Mesothelial cell of epicardium (in vitro differentiated cells): Measurements from ENCODE around the gene MPP4. TPM values are rescaled to one million over a fixed set of nuclear protein-coding genes. Genes with fewer than 3 reads are reported as not detected.
"Not testable (repeated sequence)": the region's sequence is repeated elsewhere in the genome, so short reads cannot be mapped to it uniquely, and the experiment has no call there.

Experiments used
- DNase-seq, 2 experiments: peaks; one replicate each; pipeline ENCODE4 v3.0.0; 2021; ENCODE audit warnings: low spot score in 2 of 2; ENCODE audit not compliant: unreplicated experiment in 2 of 2
- H3K27ac Mint-ChIP-seq: 2 replicates; pipeline ENCODE4 v1.8.0; 2021; ENCODE audit warnings: mixed read lengths
- H3K27me3 Mint-ChIP-seq: 2 replicates; pipeline ENCODE4 v1.8.0; 2021; ENCODE audit warnings: low read depth, mixed read lengths
- H3K36me3 Mint-ChIP-seq: 2 replicates; pipeline ENCODE4 v1.8.0; 2021; ENCODE audit warnings: mixed read lengths
- H3K4me1 Mint-ChIP-seq: 2 replicates; pipeline ENCODE4 v1.8.0; 2021; ENCODE audit warnings: mixed read lengths
- H3K4me3 Mint-ChIP-seq: 2 replicates; pipeline ENCODE4 v1.8.0; 2021; ENCODE audit warnings: mild to moderate bottlenecking, moderate library complexity, mixed read lengths
- H3K9me3 Mint-ChIP-seq: 2 replicates; pipeline ENCODE4 v1.8.0; 2021; ENCODE audit warnings: mixed read lengths
- total RNA-seq: library from RNA; stranded (reverse); gene quantifications from 3 replicates; pipeline ENCODE4 v1.2.1, GENCODE V29; 2021
- TF ChIP-seq, protein P1 (sequence below): fragments of 200-600 bp; sonication (generic); IDR thresholded peaks from one replicate; pipeline ENCODE4 v1.5.0; 2021; ENCODE audit warnings: antibody characterized with exemption; ENCODE audit not compliant: unreplicated experiment

Gene MPP4
- total RNA-seq, 1 donor from 2014 or later: 0.27 TPM

GRCh38 chr2:201673546-201673945 is 24.9 kb downstream of the MPP4 start:
- Mint-ChIP-seq H3K27me3 (no peaks in the 10 kb centered on the region), H3K36me3 (no peaks in the 10 kb centered on the region), H3K27ac (no peak overlapping the region), H3K9me3 (peaks cover 8% of the 10 kb centered on the region), H3K4me1 (no peaks in the 10 kb centered on the region), H3K4me3 (no peak overlapping the region)
- TF ChIP-seq, protein P1, sequence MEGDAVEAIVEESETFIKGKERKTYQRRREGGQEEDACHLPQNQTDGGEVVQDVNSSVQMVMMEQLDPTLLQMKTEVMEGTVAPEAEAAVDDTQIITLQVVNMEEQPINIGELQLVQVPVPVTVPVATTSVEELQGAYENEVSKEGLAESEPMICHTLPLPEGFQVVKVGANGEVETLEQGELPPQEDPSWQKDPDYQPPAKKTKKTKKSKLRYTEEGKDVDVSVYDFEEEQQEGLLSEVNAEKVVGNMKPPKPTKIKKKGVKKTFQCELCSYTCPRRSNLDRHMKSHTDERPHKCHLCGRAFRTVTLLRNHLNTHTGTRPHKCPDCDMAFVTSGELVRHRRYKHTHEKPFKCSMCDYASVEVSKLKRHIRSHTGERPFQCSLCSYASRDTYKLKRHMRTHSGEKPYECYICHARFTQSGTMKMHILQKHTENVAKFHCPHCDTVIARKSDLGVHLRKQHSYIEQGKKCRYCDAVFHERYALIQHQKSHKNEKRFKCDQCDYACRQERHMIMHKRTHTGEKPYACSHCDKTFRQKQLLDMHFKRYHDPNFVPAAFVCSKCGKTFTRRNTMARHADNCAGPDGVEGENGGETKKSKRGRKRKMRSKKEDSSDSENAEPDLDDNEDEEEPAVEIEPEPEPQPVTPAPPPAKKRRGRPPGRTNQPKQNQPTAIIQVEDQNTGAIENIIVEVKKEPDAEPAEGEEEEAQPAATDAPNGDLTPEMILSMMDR: no peak
- DNase-seq: no peak

- DNase-seq, H3K4me3 Mint-ChIP-seq, H3K27me3 Mint-ChIP-seq, H3K27ac Mint-ChIP-seq, H3K36me3 Mint-ChIP-seq, H3K9me3 Mint-ChIP-seq, H3K4me1 Mint-ChIP-seq: not testable (repeated sequence)
Measured at GRCh38 chr2:201671205-201671604, 27.2 kb downstream of the MPP4 start.

- no peaks in the 10 kb centered on the region for H3K36me3 Mint-ChIP-seq
- DNase-seq: no peak
- no peaks in the 10 kb centered on the region for H3K4me1 Mint-ChIP-seq
- no peak overlapping the region for H3K4me3 Mint-ChIP-seq
- no peaks in the 10 kb centered on the region for H3K27me3 Mint-ChIP-seq
- H3K9me3 Mint-ChIP-seq: peaks cover 8% of the 10 kb centered on the region
- TF ChIP-seq, protein P1: no peak
- H3K27ac Mint-ChIP-seq: no peak overlapping the region
Measured at GRCh38 chr2:201669865-201670264, 28.6 kb downstream of the MPP4 start.

DNA sequence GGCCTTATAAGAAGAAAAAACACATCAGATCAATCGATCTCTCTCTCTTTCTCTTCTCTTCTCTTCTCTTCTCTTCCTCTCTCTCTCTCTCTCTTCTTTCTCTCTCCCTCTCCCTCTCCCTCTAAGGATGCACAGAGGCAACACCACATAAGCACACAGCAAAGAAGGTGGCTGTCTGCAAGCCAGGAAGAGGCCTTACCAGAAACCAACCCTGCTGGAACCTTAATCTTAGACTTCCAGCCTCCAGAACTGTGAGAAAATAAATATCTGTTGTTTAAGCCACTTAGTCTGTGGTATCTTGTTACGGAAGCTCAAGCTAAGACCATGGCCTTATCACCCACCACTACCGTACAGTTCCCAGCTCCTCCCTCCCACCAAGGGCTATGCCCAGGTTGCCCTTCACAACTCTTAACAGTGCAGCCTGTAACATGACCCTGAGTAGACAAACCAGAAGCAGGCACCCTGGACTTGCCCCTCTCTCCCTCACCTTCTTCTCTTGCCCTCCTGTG is 30.0 kb downstream of the MPP4 start:
- no peak for DNase-seq
- peaks cover 8% of the 10 kb centered on the region for H3K9me3 Mint-ChIP-seq
- no peaks in the 10 kb centered on the region for H3K4me1 Mint-ChIP-seq
- H3K4me3 Mint-ChIP-seq: no peak overlapping the region
- H3K27ac Mint-ChIP-seq: no peak overlapping the region
- no peaks in the 10 kb centered on the region for H3K36me3 Mint-ChIP-seq
- H3K27me3 Mint-ChIP-seq: no peaks in the 10 kb centered on the region
- TF ChIP-seq, protein P1: no peak

GRCh38 chr2:201664334-201664733 is 34.1 kb downstream of the MPP4 start:
- Mint-ChIP-seq H3K9me3 (no peaks in the 10 kb centered on the region), H3K27me3 (no peaks in the 10 kb centered on the region), H3K4me3 (no peak overlapping the region), H3K36me3 (no peaks in the 10 kb centered on the region), H3K27ac (no peak overlapping the region), H3K4me1 (no peaks in the 10 kb centered on the region)
- TF ChIP-seq, protein P1: no peak
- no peak for DNase-seq

DNA sequence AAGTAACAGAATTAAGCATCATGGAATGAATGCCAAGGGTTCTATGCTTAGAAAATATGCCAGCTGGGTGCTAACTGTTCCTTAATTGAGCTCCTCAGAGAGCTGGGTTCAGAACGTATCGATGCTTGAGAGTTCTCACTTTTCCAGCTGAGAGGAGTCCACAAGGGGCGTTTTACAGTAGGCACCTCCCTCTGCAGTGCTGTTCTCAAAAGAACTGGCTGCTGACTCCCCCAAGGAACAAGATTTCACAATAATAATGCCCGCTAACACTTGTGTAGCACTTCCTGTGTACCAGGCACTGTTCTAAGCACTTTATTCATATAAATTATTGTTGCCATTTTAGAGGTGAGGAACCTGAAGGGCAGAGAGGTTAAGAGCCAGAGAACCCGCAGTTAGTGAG is 37.1 kb downstream of the MPP4 start:
- DNase-seq: no peak
- TF ChIP-seq, protein P1: no peak

More for the DNA sequence above, 37.1 kb downstream of the MPP4 start:
- Mint-ChIP-seq H3K9me3 (no peaks in the 10 kb centered on the region), H3K4me1 (no peaks in the 10 kb centered on the region), H3K36me3 (no peaks in the 10 kb centered on the region), H3K4me3 (no peak overlapping the region), H3K27ac (no peak overlapping the region), H3K27me3 (no peaks in the 10 kb centered on the region)
